Osteocyte (in vitro differentiated cells): ENCODE measurements around the gene OTULIN. TPM values are rescaled to one million over a fixed set of nuclear protein-coding genes. Genes with fewer than 3 reads are reported as not detected.

Experiments used
- DNase-seq: peaks from one replicate; pipeline ENCODE4 v3.0.0; 2021; ENCODE audit warnings: mixed read lengths; ENCODE audit not compliant: unreplicated experiment; ENCODE audit errors: extremely low spot score
- H3K27ac Mint-ChIP-seq: one replicate; pipeline ENCODE4 v1.8.0; 2021; ENCODE audit warnings: mild to moderate bottlenecking, mixed read lengths; ENCODE audit not compliant: unreplicated experiment
- H3K27me3 Mint-ChIP-seq: one replicate; pipeline ENCODE4 v1.8.0; 2021; ENCODE audit warnings: mixed read lengths; ENCODE audit not compliant: unreplicated experiment
- H3K36me3 Mint-ChIP-seq: one replicate; pipeline ENCODE4 v1.8.0; 2021; ENCODE audit warnings: mixed read lengths; ENCODE audit not compliant: unreplicated experiment
- H3K4me1 Mint-ChIP-seq: one replicate; pipeline ENCODE4 v1.8.0; 2021; ENCODE audit warnings: mixed read lengths; ENCODE audit not compliant: unreplicated experiment
- H3K4me3 Mint-ChIP-seq: one replicate; pipeline ENCODE4 v1.8.0; 2021; ENCODE audit warnings: mild to moderate bottlenecking, moderate library complexity, mixed read lengths; ENCODE audit not compliant: unreplicated experiment
- H3K9me3 Mint-ChIP-seq: one replicate; pipeline ENCODE4 v1.8.0; 2021; ENCODE audit warnings: mixed read lengths; ENCODE audit not compliant: unreplicated experiment
- total RNA-seq: library from RNA; stranded (reverse); gene quantifications from 2 replicates; pipeline ENCODE4 v1.2.1, GENCODE V29; 2021
- TF ChIP-seq, protein P1 (sequence below): fragments of 200-600 bp; sonication (generic); IDR thresholded peaks from 2 replicates; pipeline ENCODE4 v1.5.0; 2021; ENCODE audit warnings: antibody characterized with exemption, mild to moderate bottlenecking, moderate library complexity

Gene OTULIN
- total RNA-seq, 1 donor from 2014 or later: 30.2 TPM

DNA sequence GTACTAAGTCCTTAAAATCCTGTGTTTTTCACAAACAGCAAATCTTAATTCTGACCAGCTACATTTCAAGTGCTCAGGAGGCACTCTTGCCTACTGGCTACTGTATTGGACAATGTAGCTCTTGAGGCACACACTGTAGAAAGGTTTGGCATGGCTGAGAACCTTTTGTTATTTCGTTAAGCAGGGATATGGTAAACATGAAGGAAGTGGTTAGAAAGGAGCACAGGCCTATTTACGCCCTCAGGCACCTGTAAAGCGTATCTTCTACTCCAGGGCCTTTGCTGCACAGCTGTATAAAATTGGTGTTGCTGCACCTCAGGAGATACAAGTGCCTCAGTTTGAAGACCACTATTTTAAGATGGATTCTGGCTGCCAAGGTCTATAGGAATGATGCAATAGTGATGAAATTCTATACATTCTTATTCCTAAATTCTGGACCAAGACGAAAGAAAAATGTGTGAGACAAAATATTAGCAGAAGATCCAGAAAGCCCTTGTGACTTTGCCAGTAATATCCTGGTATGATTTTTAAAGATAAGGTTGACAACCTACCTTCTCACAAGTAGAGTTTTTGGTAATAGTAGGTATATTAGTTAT, 9.3 kb upstream of the OTULIN start:
- no peaks in the 10 kb centered on the region for H3K9me3 Mint-ChIP-seq
- H3K27me3 Mint-ChIP-seq: peaks cover 40% of the 10 kb centered on the region
- H3K27ac Mint-ChIP-seq: no peak overlapping the region
- peaks cover 2% of the 10 kb centered on the region for H3K4me1 Mint-ChIP-seq
- TF ChIP-seq, protein P1, sequence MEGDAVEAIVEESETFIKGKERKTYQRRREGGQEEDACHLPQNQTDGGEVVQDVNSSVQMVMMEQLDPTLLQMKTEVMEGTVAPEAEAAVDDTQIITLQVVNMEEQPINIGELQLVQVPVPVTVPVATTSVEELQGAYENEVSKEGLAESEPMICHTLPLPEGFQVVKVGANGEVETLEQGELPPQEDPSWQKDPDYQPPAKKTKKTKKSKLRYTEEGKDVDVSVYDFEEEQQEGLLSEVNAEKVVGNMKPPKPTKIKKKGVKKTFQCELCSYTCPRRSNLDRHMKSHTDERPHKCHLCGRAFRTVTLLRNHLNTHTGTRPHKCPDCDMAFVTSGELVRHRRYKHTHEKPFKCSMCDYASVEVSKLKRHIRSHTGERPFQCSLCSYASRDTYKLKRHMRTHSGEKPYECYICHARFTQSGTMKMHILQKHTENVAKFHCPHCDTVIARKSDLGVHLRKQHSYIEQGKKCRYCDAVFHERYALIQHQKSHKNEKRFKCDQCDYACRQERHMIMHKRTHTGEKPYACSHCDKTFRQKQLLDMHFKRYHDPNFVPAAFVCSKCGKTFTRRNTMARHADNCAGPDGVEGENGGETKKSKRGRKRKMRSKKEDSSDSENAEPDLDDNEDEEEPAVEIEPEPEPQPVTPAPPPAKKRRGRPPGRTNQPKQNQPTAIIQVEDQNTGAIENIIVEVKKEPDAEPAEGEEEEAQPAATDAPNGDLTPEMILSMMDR: no peak
- DNase-seq: no peak
- no peak overlapping the region for H3K4me3 Mint-ChIP-seq
- H3K36me3 Mint-ChIP-seq: no peaks in the 10 kb centered on the region

DNA sequence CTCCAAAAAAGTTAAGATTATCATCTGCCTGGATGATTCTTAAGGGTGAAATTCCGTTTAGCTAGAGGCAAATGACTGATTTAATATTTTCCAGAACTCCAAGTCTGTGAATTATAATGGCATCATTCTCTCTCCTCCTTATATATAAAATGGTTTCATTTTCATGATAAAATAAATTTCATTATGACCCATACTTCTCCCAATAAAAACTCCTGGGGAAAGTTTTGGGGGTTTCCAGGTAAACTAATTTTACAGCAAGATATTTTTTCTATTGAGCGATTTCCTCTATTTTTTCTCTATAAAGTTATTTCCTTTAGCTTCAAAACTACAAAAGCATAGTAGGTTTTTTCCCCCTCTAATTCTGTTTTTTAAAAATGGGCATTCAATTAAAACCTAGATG, 7.6 kb upstream of the OTULIN start:
- H3K27me3 Mint-ChIP-seq: peaks cover 29% of the 10 kb centered on the region
- H3K9me3 Mint-ChIP-seq: no peaks in the 10 kb centered on the region
- TF ChIP-seq, protein P1: no peak
- DNase-seq: no peak
- H3K4me1 Mint-ChIP-seq: peaks cover 2% of the 10 kb centered on the region
- H3K4me3 Mint-ChIP-seq: no peak overlapping the region
- no peak overlapping the region for H3K27ac Mint-ChIP-seq
- no peaks in the 10 kb centered on the region for H3K36me3 Mint-ChIP-seq

DNA sequence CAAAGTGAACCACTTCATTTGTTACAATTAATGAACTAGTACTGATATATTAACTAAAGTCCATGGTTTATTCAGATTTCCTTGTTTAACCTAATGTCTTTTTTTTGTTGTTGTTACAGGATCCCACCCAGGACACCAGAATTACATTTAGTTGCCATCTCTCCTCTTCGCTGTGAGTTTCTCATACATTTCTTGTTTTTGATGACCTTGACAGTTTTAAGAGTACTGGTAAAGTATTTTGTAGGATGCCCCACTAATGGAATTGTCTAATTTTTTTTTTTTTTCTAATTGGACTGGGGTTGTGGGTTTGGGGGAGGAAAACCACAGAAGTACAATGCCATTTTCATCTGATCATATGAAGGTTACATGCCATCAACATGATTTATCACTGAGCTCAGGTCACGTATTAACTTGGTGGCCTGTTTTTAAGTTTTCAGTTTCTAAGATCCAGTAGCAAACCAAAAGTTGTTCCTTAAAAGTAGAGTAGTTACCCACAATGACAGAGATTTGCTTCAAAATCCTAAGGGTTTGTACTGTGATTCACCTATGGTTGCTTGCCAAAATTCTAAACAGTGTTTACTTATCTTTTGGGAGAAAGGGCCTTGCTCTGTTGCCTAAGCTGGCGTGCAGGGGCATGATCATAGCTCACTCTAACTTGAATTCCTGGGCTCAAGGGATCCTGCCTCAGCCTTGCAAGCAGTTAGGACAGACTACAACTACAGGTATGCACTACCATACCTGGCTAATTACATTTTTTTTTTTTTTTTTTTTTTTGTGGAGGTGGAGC, 4.5 kb upstream of the OTULIN start:
- TF ChIP-seq, protein P1: no peak
- Mint-ChIP-seq H3K36me3 (no peaks in the 10 kb centered on the region), H3K4me3 (no peak overlapping the region), H3K27me3 (peaks cover 6% of the 10 kb centered on the region), H3K27ac (no peak overlapping the region), H3K9me3 (no peaks in the 10 kb centered on the region), H3K4me1 (peaks cover 13% of the 10 kb centered on the region)
- DNase-seq: no peak

DNA sequence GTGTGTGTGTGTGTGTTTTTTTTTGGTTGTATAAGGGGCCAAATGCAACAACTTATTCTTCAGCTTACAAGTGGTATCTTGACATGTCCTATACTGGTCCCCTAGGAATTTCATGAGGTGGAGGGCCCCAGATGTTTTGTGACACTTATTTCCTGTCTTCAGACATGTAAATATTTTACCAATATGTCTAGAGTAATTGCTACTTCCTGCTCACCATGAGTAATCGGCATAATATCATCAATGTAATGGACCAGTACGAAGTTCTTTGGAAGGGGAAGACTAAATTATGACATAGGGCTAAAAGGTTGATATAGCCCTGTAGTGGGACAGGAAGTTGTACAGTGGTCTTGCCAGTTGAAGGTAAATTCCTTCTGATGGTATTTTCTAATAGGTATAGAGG, 3.7 kb upstream of the OTULIN start:
- Mint-ChIP-seq H3K27ac (no peak overlapping the region), H3K27me3 (peaks cover 2% of the 10 kb centered on the region), H3K9me3 (no peaks in the 10 kb centered on the region), H3K4me1 (peaks cover 18% of the 10 kb centered on the region), H3K36me3 (no peaks in the 10 kb centered on the region), H3K4me3 (no peak overlapping the region)
- TF ChIP-seq, protein P1: no peak
- DNase-seq: no peak

DNA sequence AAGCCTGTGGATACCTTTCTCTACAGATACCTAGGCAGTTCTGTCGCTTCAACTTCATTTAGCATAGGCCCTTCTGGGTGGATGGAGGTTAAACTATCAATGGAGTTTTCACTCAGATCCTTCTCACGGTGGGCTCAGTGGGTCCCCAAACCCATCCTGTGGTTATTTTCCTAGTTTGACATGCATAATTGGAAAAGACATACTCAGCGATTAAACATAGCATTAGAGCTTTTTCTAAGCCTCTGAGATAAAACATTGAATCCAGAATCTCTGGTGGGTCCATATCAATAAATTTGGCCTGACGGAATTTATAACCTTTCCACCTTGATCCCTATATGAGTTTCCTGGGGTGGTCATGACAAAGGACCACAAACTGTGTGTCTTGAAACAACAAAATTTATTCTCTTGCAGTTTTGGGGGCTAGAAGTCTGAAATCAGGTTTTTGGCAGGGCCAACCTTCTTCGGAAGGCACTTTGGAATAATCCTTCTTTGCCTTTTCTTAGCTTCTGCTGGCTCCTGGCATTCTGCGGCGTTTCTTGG, 1.7 kb upstream of the OTULIN start:
- Mint-ChIP-seq H3K27me3 (no peaks in the 10 kb centered on the region), H3K4me3 (no peak overlapping the region), H3K9me3 (no peaks in the 10 kb centered on the region), H3K27ac (no peak overlapping the region), H3K36me3 (no peaks in the 10 kb centered on the region), H3K4me1 (peaks cover 33% of the 10 kb centered on the region)
- TF ChIP-seq, protein P1: no peak
- no peak for DNase-seq
